Heart left ventricle (tissue), 13 donors: ENCODE measurements around the gene SEC14L5.
"Not testable (repeated sequence)": the region's sequence is repeated elsewhere in the genome, so short reads cannot be mapped to it uniquely, and the experiment has no call there.

Source experiments
- POLR2A ChIP-seq, 2 donors: fragments of 450-650 bp; IDR thresholded peaks; one replicate each; pipeline ENCODE4 v1.6.1; 2017; ENCODE audit warnings: antibody characterized with exemption in 2 of 2, mild to moderate bottlenecking in 2 of 2, moderate library complexity in 2 of 2
- TF ChIP-seq, protein P1 (sequence below), 12 donors: fragments of 200-600 bp; sonication (generic) in 4 of 12; IDR thresholded peaks; one replicate each; pipeline versions ENCODE4 v1.5.0 to v1.8.0; 2018 to 2022; ENCODE audit warnings: antibody characterized with exemption in 12 of 12, mild to moderate bottlenecking in 5 of 12
- donor health status: ischemic (EF 13 %, LVEDD 7.1; RV severe dilation, severe dysfunction).
- donor health status: DM: no; HTN: yes; CAD: no.
- donor health status: DM: no; HTN: no; CAD: no.
- donor health status: ischemic (EF 25% LVEDD 6.9; RV normal size, moderate dysfunction).
- donor health status: ischemic (EF 25% LVEDD 5.7; RV mildly dilated, moderate dysfunction).
- donor health status: ischemic (EF 35%, LVEDD 5.7; RV mildly dilated, moderate dysfunction).
- donor health status: nonischemic (EF 11% LVEDD 7.7; RV severe dilation, severe dysfunction).
- donor health status: DM: yes; HTN: yes; CAD: no.
- donor health status: PGD.
- donor health status: ischemic (EF 29% LVEDD 5.4; RV normal size, mild dysfunction).
- donor health status: nonischemic (EF 23%, LVEDD 6.1; RV moderate dilation, normal function).

DNA sequence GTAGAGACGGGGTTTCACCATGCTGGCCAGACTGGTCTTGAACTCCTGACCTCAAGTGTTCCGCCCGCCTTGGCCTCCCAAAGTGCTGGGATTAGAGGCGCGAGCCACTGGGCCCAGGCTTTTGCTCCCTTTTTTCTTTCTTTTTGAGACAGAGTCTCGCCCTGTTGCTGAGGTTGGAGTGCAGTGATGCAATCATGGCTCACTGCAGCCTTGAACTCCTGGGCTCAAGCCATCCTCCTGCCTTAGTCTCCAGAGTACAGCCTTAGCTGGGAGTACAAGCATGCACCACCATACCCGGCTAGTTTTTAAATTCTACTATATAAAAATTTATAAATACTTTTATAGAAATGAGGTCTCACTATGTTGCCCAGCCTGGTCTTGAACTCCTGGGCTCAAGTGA, 5.4 kb downstream of the SEC14L5 start:
- TF ChIP-seq, protein P1, sequence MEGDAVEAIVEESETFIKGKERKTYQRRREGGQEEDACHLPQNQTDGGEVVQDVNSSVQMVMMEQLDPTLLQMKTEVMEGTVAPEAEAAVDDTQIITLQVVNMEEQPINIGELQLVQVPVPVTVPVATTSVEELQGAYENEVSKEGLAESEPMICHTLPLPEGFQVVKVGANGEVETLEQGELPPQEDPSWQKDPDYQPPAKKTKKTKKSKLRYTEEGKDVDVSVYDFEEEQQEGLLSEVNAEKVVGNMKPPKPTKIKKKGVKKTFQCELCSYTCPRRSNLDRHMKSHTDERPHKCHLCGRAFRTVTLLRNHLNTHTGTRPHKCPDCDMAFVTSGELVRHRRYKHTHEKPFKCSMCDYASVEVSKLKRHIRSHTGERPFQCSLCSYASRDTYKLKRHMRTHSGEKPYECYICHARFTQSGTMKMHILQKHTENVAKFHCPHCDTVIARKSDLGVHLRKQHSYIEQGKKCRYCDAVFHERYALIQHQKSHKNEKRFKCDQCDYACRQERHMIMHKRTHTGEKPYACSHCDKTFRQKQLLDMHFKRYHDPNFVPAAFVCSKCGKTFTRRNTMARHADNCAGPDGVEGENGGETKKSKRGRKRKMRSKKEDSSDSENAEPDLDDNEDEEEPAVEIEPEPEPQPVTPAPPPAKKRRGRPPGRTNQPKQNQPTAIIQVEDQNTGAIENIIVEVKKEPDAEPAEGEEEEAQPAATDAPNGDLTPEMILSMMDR (IDR thresholded peaks at IDR 0.05): not testable (repeated sequence)
- TF ChIP-seq POLR2A (IDR thresholded peaks at IDR 0.05): not testable (repeated sequence)
